SK-N-SH treated with all-trans-retinoic acid at 6 μM for 48 hours (cell line): ENCODE measurements around the gene NPAS2.

Source experiments
- ARNTL ChIP-seq: fragments of 450-650 bp; formaldehyde crosslinking; IDR thresholded peaks from 2 replicates; pipeline ENCODE4 v1.5.0; 2020; ENCODE audit warnings: low read depth, mild to moderate bottlenecking, moderate library complexity, borderline replicate concordance
- BACH2 ChIP-seq: fragments of 250-450 bp; sonication (Bioruptor Pico); IDR thresholded peaks from 2 replicates; pipeline ENCODE4 v1.9.0; 2021; ENCODE audit warnings: mild to moderate bottlenecking, borderline replicate concordance
- PATZ1 ChIP-seq: fragments of 250-450 bp; sonication (Bioruptor Pico); IDR thresholded peaks from 2 replicates; pipeline ENCODE4 v1.8.0; 2020; ENCODE audit warnings: mild to moderate bottlenecking, moderate library complexity, borderline replicate concordance
- PPARA ChIP-seq: fragments of 250-450 bp; sonication (Bioruptor Pico); IDR thresholded peaks from 2 replicates; pipeline ENCODE4 v1.5.0; 2020; ENCODE audit warnings: mild to moderate bottlenecking, borderline replicate concordance
- RARB ChIP-seq: fragments of 250-450 bp; sonication (Bioruptor Pico); IDR thresholded peaks from 2 replicates; pipeline ENCODE4 v1.8.0; 2021; ENCODE audit warnings: mild to moderate bottlenecking, moderate library complexity
- SNAI2 ChIP-seq: fragments of 250-450 bp; sonication (Bioruptor Pico); IDR thresholded peaks from 2 replicates; pipeline ENCODE4 v1.5.0; 2020; ENCODE audit warnings: mild to moderate bottlenecking, moderate library complexity
- TCF4 ChIP-seq: fragments of 250-450 bp; sonication (Bioruptor Pico); IDR thresholded peaks from 2 replicates; pipeline ENCODE4 v1.8.0; 2021; ENCODE audit warnings: mild to moderate bottlenecking, moderate library complexity, borderline replicate concordance
- ZC3H10 ChIP-seq: fragments of 250-450 bp; sonication (Bioruptor Pico); IDR thresholded peaks from 2 replicates; pipeline ENCODE4 v1.5.1; 2021; ENCODE audit warnings: mild to moderate bottlenecking, moderate library complexity
- ZFP3 ChIP-seq: fragments of 250-450 bp; sonication (Bioruptor Pico); IDR thresholded peaks from 2 replicates; pipeline ENCODE4 v1.5.0; 2020; ENCODE audit warnings: mild to moderate bottlenecking, moderate library complexity
- ZFP30 ChIP-seq: fragments of 450-650 bp; formaldehyde crosslinking; IDR thresholded peaks from 2 replicates; pipeline ENCODE4 v1.5.0; 2022; ENCODE audit warnings: mild to moderate bottlenecking, moderate library complexity
- ZNF565 ChIP-seq: fragments of 450-650 bp; formaldehyde crosslinking; conservative IDR thresholded peaks from 2 replicates; pipeline ENCODE4 v1.5.0; 2020; ENCODE audit warnings: low read depth, mild to moderate bottlenecking, moderate library complexity
- ZNF70 ChIP-seq: fragments of 450-650 bp; formaldehyde crosslinking; IDR thresholded peaks from 2 replicates; pipeline ENCODE4 v1.5.0; 2020; ENCODE audit warnings: mild to moderate bottlenecking, moderate library complexity
- TF ChIP-seq, protein P1 (sequence below): fragments of 250-450 bp; sonication (Bioruptor Pico); IDR thresholded peaks from 2 replicates; pipeline ENCODE4 v1.5.0; 2020; ENCODE audit warnings: mild to moderate bottlenecking, moderate library complexity

DNA sequence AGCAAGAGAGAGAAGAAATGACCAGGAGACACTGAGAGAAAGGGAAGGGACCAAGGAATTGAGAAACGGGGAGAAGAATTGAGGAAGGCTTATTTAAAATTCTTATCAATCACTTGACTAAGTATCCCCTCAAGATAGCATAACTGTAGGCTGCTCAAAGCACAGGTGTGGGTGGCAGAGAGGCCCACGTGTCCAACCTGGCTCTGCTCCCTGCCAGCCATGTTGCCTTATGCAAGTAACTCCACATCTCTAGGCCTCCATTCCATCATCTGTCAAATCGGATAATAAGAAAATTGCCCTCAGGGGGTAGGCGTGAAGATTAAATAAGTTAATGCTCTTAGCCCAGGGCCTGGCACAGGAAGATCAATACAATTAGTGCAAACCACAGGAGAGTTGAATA, 7.4 kb upstream of the NPAS2 start:
- TF ChIP-seq SNAI2 (CRISPR knock-in tag) (no peak), ZC3H10 (no peak), PATZ1 (CRISPR knock-in tag) (no peak), TCF4 (CRISPR knock-in tag) (no peak), ARNTL (CRISPR knock-in tag) (no peak), ZNF70 (no peak), ZFP30 (CRISPR knock-in tag) (no peak), ZNF565 (CRISPR knock-in tag) (no peak), ZFP3 (CRISPR knock-in tag) (no peak), RARB (CRISPR knock-in tag) (no peak), BACH2 (no peak), PPARA (CRISPR knock-in tag) (no peak)
- TF ChIP-seq, protein P1, sequence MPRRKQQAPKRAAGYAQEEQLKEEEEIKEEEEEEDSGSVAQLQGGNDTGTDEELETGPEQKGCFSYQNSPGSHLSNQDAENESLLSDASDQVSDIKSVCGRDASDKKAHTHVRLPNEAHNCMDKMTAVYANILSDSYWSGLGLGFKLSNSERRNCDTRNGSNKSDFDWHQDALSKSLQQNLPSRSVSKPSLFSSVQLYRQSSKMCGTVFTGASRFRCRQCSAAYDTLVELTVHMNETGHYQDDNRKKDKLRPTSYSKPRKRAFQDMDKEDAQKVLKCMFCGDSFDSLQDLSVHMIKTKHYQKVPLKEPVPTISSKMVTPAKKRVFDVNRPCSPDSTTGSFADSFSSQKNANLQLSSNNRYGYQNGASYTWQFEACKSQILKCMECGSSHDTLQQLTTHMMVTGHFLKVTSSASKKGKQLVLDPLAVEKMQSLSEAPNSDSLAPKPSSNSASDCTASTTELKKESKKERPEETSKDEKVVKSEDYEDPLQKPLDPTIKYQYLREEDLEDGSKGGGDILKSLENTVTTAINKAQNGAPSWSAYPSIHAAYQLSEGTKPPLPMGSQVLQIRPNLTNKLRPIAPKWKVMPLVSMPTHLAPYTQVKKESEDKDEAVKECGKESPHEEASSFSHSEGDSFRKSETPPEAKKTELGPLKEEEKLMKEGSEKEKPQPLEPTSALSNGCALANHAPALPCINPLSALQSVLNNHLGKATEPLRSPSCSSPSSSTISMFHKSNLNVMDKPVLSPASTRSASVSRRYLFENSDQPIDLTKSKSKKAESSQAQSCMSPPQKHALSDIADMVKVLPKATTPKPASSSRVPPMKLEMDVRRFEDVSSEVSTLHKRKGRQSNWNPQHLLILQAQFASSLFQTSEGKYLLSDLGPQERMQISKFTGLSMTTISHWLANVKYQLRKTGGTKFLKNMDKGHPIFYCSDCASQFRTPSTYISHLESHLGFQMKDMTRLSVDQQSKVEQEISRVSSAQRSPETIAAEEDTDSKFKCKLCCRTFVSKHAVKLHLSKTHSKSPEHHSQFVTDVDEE (CRISPR knock-in tag) = no peak
